Tibial nerve (tissue), 4 donors: ENCODE results near the gene SALL3.

Source experiments
- EP300 ChIP-seq, 2 donors: sonication (generic); formaldehyde crosslinking; IDR thresholded peaks; one replicate each; pipeline ENCODE4 v1.6.1; 2017; ENCODE audit warnings: antibody characterized with exemption in 2 of 2, mild to moderate bottlenecking in 1 of 2
- POLR2A ChIP-seq, 2 donors: fragments of 450-650 bp; IDR thresholded peaks; one replicate each; pipeline ENCODE4 v1.6.1; 2017; ENCODE audit warnings: antibody characterized with exemption in 2 of 2, mild to moderate bottlenecking in 2 of 2, moderate library complexity in 2 of 2
- TF ChIP-seq, protein P1 (sequence below), 5 experiments: fragments of 200-600 bp in 3 of 5; fragments of 450-650 bp in 2 of 5; sonication (generic) in 3 of 5; IDR thresholded peaks; one replicate each; pipeline ENCODE4 v1.5.1; 2016 to 2019; ENCODE audit warnings: antibody characterized with exemption in 5 of 5, mild to moderate bottlenecking in 3 of 5, moderate library complexity in 2 of 5

DNA sequence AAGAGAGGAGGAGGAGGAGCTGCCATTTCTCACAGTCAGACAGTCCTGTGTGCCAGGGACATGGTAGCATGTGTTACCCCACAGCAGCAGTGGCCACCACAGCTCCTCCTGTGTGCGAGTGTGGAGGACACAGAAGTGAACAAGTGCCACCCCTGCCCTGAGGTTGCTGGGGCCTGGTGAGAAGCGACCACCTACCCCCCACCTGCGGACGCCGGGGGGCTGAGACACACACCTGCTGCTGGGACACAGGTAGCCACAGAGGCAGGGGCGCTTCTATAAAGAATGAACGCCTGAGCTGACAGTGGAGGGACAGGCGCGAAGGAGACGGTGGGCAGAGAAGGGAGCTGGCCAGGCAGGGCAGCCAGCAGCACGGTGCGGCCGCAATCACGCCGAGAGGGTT is 32.3 kb upstream of the SALL3 start:
- TF ChIP-seq, protein P1, sequence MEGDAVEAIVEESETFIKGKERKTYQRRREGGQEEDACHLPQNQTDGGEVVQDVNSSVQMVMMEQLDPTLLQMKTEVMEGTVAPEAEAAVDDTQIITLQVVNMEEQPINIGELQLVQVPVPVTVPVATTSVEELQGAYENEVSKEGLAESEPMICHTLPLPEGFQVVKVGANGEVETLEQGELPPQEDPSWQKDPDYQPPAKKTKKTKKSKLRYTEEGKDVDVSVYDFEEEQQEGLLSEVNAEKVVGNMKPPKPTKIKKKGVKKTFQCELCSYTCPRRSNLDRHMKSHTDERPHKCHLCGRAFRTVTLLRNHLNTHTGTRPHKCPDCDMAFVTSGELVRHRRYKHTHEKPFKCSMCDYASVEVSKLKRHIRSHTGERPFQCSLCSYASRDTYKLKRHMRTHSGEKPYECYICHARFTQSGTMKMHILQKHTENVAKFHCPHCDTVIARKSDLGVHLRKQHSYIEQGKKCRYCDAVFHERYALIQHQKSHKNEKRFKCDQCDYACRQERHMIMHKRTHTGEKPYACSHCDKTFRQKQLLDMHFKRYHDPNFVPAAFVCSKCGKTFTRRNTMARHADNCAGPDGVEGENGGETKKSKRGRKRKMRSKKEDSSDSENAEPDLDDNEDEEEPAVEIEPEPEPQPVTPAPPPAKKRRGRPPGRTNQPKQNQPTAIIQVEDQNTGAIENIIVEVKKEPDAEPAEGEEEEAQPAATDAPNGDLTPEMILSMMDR (IDR thresholded peaks at IDR 0.05) = no peak
- TF ChIP-seq EP300 (IDR thresholded peaks at IDR 0.05) (no peak), POLR2A (IDR thresholded peaks at IDR 0.05) (no peak)
